ENCODE measurements around the gene MAP3K19.
"Not testable (repeated sequence)": the region's sequence is repeated elsewhere in the genome, so short reads cannot be mapped to it uniquely, and the experiment has no call there.

Gene MAP3K19

DNA sequence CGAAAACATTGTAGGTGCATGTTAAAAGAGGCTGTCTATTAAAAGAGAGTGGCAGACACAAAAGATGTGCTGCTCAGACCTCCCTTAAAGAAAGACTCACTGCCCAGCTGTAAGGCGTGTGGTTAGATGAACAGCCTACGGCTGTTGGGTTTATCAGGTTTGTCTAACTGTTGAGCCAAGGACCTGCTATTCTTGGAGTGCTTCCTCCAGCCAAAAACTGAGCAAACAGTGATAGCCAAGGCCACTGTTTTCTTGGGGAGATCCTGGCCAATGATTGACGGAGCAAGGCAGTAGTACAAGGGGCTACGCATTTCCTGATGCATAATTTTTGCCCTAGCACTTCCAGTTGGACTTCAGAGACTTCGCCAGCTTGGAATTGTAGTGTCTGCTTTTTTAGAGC, 3.4 kb upstream of the MAP3K19 start:
- no peak for DNase-seq (ENCODE audit: low spot score)

DNA sequence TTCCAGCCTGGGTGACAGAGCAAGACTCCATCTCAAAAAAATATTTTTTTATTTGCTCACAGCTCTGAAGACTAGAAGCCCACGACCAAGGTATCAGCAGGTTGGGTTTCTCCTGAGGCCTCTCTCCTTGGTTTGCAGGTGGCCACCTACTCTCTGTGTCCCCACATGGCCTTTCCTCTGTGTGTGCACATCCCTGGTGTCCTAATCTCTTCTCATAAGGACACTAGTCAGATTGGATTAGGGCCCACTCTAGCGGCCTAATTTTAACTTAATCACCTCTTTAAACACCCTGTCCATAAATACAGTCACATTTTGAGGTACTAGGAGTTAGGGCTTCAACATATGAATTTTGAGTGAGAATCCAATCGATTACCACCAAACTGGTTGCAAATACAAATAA, 2.9 kb upstream of the MAP3K19 start:
- DNase-seq (ENCODE audit: low spot score), result no peak

DNA sequence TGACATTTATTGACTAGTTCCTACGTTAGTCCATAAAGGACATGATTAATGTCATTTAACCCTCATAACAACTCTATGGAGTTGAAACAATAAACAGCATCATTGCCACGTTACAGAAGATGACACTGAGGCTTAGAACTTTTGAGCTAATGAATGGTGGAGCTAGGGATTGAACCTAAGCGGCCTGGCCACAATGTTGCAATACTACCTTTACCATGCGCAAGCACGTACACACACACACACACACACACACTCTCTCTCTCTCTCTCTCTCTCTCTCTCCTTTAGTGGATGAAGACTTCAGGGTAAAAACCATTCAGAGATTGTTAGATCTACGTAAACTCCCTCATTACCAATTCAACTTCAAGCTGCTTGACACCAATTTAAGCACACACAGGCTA, 875 bp upstream of the MAP3K19 start:
- no peak for DNase-seq (ENCODE audit: low spot score)

DNA sequence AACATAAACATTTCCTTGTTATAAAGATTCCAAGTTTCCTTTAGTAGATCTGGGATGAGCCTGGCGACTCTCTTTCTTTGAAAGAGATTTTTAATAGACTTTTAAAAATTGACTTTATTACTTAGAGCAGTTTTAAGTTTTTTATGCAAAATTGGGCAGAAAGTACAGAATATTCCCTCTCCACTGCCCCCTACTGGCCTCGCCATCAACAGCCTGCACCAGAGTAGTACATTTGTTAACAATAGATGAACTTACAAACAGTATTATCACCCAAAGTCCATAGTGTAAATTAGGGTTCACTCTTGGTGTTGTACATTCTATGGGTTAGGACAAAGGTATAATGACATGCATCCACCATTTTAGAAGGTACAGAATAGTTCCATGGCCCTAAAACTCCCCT, 3.9 kb downstream of the MAP3K19 start:
- no peak for DNase-seq (ENCODE audit: low spot score)

DNA sequence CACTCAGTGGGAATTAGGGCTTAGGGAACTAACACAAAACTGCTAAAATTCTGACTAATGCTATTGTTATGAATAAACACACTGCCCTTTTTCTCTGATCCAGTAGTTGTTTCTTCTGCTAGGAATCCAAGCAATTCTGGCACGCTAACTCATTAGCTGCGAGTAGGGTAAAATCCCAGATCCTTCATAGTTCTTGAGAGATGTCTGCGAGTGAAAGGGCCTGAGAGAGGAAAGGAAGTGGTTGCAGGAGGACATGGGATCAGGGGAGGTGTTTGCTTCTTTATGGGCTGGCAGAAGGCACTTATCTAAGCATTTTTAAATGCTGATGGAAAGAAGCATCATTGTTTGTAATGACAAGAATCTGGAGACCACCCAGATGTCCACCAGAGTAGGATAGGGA, 9.4 kb downstream of the MAP3K19 start:
- DNase-seq (ENCODE audit: low spot score), result no peak

DNA sequence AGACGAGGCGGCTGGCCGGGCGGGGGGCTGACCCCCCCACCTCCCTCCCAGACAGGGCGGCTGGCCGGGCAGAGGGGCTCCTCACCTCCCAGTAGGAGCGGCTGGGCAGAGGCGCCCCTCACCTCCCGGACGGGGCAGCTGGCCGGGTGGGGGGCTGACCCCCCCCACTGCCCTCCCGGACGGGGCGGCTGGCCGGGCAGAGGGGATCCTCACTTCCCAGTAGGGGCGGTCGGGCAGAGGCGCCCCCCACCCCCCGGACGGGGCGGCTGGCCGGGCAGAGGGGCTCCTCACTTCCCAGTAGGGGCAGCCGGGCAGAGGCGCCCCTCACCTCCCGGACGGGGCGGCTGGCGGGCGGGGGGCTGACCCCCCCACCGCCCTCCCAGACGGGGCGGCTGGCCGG, 14.0 kb downstream of the MAP3K19 start:
- not testable (repeated sequence) for DNase-seq (ENCODE audit: low spot score)

DNA sequence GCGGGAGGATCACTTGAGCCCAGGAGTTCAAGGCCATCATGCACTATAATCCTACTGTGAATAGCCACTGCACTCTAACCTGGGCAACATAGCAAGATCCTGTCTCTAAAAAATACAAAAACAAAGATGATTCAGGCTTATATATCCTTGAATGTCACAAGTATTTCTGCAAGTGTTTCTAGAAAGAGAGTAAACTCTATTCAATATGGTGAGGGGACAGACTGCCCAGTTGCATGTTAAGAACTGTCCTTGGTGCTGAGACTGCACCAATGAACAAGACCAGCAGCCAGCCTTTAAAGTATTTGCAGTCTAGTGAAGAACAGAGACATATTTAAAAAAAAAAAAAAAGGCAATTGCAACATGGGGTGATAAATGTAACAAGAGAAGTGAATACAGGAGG, 16.4 kb downstream of the MAP3K19 start:
- no peak for DNase-seq (ENCODE audit: low spot score)

DNA sequence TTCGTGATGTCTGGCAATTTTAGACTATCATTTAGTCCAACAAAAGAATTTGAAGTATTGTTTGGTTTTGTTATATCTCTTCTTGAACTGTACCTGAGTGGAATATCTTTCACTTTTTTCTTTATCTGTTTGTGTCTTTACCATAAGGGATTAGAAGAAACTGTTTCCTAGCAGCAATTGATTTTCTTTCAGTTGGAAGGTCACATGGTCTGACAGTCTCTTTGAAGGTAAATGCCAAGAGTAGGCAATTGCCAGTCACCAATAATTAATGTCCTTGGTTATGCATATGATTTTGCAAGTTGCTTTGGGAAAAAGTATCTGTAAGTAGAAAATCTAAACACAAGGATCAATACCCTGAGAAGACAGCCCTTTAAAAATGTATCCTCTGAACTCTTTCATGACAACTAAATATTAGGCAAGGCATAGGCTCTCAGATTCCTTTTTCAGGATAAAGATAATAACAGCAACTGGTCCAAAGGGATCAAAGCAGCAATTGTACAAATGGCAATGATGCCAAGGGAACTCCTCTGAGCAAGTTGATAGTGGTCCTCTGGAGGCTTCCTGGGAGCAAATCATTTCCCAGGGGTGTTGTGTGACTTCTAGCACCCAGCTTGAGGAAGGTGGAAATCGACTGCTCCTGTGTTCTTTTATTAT, 17.6 kb downstream of the MAP3K19 start:
- DNase-seq (ENCODE audit: low spot score), result no peak

DNA sequence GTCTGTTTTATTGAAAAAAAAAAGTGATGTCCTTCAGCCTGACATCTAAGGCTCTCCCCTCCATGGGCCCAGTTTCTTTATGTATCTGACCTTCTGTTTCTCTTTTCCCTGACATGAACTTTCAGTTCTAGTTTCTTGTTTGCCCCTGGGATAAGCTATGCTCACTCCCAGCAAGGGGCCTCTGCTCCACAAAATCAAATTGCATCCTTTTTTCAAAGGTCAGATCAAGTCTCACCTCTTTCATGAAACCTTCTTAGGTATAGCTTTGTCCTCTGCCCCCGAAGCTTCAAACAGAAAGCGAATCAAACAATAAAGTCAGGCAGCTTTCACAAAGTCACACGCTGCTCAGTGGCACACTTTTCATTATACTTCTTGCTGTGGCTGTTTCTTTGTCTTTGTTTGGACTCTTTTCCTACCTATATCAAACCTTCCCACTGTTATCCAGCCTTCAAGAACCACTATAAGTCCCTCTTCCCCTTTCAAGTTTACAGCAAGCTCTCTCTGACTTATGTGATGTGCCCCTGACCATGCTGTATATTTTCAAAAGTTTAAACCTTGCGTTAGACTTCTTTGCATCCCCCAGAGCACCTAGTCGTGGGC, 23.3 kb downstream of the MAP3K19 start:
- DNase-seq (ENCODE audit: low spot score), result no peak

DNA sequence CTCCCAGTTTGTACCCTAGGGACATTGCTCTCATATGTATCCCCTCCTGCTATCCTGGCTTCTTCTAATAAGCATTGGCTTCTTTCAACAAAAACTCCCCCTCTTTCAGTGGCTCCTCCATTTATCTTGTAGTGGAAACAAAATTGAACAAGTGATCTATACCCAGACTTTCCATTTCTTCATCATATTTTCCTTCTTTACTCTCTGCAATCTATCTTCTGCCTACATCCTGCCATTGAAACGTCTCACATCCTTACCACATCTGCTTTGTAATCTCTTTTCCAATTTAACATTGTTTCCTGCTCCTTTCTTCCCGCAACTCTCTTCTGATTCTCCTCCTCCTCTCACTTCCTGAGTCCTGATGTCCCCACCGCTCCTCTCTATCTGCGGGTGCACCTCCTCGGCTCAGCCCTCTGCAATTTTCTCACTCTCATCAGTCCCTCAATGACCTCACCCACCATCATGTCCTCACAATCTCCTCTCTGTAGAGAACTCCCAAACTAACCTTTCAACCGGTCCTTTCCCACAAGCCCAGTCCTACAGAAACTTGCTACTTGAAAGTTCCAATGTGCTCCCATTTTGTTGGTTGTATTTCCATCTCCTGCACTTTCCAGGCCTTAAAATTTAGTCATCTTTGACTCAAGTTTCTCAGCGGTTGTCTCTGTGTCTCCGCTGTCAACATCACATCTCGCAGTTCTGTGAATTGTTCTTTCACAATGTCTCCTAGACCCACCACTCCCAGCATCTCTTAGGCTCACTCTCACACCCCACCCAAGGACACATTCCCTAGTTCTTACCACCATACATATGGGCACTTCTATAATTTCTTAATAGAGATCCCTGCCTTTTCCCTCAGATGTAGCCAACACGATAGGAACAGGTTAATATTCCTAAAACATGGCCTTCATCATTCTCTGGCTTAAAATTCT, 24.0 kb downstream of the MAP3K19 start:
- DNase-seq (ENCODE audit: low spot score), result no peak

DNA sequence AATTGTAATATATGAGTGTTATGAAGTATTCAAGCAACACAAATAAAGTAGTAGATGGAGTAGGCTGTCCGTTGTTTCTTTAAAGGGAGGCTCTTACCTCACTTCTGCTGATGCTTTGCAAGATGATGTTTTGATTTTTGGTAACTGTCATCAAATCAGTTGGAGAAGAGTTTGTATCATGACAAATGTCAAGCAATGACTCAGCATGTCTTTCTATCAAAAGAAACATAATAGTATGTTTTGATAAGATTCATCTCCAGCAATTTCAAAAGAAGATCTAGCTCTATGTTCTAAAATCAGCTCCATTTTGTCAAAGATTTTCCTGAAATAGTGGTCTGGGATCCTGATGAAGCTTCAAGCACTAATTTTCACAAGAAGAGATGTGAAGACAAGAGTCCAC, 25.6 kb downstream of the MAP3K19 start:
- DNase-seq (ENCODE audit: low spot score), result no peak

DNA sequence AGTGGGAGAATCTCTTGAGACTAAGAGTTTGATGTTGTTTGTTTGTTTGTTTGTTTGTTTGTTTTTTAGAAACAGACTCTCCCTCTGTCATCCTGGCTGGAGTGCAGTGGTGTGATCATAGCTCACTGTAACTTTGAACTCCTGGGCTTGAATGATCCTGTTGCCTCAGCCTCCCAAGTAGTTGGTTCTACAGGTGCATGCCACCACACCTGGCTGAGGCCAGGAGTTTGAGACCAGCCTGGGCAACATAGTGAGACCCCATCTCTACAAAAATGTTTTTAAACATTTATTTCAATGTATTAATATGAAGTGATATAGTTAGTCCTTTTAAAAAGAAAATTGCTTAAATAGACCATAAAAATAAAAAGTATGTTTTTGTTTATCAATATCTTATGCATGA, 35.6 kb downstream of the MAP3K19 start:
- no peak for DNase-seq (ENCODE audit: low spot score)

DNA sequence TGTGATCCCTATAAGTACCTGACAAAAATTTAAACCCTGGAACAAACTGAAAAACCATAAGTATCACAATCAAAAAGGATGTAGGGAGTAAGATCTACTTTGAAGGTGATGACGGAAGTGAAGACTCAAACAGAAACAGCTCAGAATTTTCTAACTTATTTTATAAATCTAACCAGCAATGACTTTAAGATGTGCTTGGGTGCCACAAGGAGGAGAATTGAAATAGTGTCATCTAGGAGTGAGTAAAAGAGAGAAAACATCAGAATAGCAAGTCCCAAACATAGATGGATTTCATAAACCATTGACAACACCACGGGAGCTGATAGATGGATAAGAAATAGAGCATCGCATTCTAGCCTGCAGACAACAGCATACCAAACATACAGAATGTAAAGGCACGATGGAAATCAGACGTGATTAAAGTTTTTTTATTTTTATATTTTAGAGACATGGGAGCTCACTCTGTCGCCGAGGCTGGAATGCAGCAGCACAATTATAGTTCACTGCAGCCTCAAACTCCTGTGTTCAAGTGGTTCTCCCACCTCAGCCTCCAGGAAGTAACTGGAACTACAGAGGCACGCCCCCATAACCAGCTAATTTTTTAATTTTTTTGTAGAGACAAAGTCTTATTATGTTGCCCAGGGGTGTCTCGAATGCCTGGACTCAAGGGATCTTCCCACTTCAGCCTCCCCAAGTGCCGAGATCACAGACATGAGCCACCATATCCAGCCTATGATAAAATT, 36.9 kb downstream of the MAP3K19 start:
- peak; percentile 34 for DNase-seq (ENCODE audit: low spot score)

DNA sequence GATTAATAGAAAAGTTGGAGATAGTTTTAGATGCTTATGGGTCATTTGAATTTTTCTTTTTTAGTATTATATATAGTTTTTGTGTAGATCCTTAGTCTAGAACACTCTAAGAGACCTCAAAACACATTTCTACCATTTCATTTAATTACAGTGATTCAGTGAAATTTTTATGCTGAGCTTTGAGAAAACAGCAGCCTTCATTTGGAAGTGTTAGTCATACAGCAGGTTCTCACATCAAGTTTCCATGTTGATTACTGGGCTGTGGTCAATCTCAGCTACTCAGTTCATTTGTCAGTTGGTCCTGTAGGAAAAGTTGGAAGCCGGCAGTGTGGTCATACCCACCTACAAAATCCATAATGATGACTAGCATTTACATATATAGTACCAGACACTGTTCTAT, 37.9 kb downstream of the MAP3K19 start:
- DNase-seq (ENCODE audit: low spot score), result peak; percentile 3

DNA sequence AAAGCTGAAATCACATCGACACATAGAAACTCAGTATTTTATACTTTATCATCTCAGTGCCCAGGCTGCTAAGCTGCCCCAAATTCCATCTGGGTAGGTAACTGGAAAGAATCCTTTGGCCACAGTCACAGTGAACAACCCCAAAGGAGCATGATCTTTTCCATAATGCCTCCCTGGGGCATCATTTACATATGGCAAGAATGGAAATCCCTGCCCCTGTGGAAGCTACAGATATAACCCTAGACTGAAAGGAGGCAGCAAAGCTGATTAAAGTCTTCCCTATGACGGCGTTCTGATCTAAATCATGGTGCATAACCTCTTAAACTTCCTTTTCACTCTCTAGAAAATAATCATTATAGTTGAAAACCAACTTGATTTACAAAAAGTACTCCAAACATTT, 41.5 kb downstream of the MAP3K19 start:
- DNase-seq (ENCODE audit: low spot score), result no peak

DNA sequence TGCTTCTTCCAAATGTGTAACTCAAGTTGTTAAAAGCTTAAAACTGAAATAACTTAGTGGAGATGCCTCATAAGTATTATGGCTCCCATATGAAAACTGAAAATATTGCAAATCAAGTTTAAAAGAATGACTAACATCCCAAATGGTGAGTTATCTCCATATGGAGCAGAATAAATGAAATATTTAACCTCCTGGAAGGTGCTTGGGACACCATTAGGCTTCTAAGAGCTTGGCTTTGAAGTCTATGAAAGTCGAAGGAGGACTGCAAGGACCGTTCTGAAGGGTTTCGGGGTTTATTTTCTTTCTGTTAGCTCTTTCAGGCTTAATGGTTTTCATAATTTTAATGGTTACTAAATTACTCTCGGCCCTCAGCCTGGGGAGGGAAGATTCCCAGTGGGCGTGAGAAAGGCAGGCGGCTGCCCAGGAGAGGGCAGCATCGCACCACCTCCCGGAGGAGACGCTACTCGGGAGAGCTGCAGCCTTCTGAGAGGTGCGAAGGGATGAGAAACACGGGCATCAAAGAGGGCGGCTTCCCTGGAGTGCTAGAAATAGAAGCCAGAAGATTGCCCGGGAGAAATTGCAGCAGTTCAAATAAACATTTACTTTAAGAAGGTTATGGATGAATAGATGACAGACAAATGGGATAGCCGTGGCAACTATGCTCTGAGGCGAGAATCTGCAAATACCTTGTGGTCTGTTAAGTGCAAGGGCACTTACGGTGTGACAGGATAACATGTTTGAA, 43.1 kb downstream of the MAP3K19 start:
- peak; percentile 69 for DNase-seq (ENCODE audit: low spot score)

DNA sequence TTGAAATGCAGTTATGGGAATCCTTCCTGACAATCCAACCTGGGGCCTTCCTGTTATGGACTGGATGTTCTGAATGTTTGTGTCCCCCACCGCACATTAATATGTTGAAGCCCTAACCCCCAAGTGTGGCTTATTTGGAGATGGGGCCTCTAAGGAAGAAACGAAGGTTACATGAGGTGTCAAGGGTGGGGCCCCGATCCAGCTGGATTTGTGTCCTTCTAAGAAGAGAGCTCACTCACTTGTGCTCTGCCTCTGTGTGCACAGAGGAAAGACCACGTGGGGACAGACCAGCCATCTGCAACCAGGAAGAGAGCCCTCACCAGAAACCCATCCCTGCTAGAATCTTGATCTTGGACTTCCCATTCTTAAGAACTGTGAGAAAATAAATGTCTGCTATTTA, 44.4 kb downstream of the MAP3K19 start:
- no peak for DNase-seq (ENCODE audit: low spot score)

DNA sequence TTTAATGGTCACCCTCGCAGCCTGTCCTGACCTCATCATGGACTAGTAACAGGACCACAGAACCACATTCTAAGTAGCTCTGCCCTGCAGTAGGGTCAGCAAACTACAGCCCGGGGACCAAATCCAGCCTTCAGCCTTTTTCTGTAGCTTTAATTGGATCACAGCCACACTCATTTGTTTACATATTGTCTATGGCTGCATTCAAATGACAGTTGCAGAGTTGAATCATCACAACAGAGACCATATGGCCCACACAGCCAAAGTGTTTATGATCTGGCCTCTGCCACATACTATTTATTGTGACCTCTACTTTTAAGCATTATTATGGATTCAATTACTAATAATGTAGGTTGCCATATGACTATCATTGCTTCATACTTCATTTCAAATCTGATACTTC, 47.7 kb downstream of the MAP3K19 start:
- DNase-seq (ENCODE audit: low spot score), result no peak

DNA sequence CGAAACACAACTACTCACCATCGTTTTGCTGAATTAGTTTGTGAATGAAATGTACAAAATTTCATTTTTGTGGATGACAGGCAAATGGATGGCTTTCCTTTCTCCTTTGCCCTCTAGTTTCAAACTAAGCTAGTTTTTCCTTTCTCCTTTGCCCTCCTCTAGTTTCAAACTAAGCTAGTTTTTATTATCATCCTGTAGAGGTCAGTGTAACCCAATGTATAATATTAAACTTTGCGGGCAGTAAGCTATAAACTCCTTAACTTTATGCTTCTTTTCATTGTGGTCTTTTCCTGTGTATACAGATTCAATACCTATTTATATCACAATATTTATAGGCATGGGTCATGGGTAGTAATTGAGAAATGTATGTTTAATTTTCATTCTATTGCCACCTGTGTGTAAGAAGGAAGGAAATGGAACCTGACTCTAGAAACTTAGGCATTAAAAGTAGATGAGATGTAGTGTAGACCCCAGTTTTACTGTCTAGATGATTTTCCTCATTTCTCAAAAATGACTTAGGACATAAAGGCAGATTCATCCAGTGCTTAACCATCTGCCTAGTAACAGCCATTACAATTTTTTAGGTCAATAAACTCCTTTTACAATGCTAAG, 58.1 kb downstream of the MAP3K19 start:
- DNase-seq (ENCODE audit: low spot score), result peak; percentile 16

DNA sequence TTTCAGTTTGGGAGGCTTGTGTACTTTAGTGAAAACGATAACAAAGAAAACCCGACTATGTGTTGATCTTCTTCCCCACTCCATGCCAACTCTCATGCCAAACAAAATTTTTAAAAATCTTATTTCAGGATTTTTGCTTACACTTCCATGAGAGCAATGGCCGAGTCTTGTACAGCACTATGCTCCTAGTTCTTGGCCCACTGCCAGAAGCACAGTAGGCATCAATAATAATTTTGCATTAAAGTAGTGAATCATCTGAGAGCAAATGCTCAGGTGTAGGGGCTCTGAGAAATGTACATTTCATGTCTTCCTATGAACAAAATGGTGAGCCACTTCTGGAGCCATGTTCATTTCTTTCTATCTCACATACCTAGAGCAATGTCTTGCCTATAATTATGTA, 62.2 kb downstream of the MAP3K19 start:
- no peak for DNase-seq (ENCODE audit: low spot score)

DNA sequence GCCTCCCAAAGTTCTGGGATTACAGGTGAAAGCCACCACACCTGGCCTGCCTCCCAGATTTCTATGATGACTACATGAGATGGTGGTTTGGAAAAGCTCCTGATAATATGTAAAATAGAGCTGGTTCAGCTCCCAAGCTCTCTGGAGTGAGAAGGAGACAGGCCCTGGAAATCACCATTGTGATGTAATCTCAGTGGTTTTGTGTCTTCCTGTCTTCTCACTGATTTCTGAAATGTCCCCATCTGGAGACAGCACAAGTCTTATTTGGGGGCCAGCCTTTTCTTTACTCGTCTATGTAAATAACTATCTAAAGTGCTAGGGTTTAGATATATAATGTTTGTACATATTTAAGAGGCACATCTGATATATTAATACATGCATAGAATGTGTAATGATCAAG, 64.6 kb downstream of the MAP3K19 start:
- no peak for DNase-seq (ENCODE audit: low spot score)
